Tibial nerve (tissue), 4 donors: ENCODE measurements around the gene GNB2.

Source experiments
- CTCF ChIP-seq, 5 experiments: fragments of 200-600 bp in 3 of 5; fragments of 450-650 bp in 2 of 5; sonication (generic) in 3 of 5; IDR thresholded peaks; one replicate each; pipeline ENCODE4 v1.5.1; 2016 to 2019; ENCODE audit warnings: antibody characterized with exemption in 5 of 5, mild to moderate bottlenecking in 3 of 5, moderate library complexity in 2 of 5
- EP300 ChIP-seq, 2 donors: sonication (generic); formaldehyde crosslinking; IDR thresholded peaks; one replicate each; pipeline ENCODE4 v1.6.1; 2017; ENCODE audit warnings: antibody characterized with exemption in 2 of 2, mild to moderate bottlenecking in 1 of 2

GRCh38 chr7:100673942-100674410, 436 bp downstream of the GNB2 start:
- no peak for TF ChIP-seq CTCF (IDR thresholded peaks at IDR 0.05)
- TF ChIP-seq EP300 (IDR thresholded peaks at IDR 0.05): no peak
